DMS 273 (cell line): Measurements from ENCODE around the gene HERPUD2.

Experiments used
- DNase-seq: peaks from one replicate; lab custom pipeline; 2025; ENCODE audit not compliant: unreplicated experiment; lab: John Stamatoyannopoulos, UW

The HERPUD2 gene

GRCh38 chr7:35694784-35695472, at the start of gene HERPUD2:
Gene HERPUD2 (minus strand): TSS chr7:35695135. CDS start chr7:35694330, 805 bp downstream.
- peak; percentile 97 for DNase-seq

GRCh38 chr7:35738889-35739288, 44.0 kb upstream of the HERPUD2 start:
- no peak for DNase-seq

GRCh38 chr7:35736725-35737124, 41.8 kb upstream of the HERPUD2 start:
- DNase-seq: no peak

GRCh38 chr7:35735396-35735795, 40.5 kb upstream of the HERPUD2 start:
- DNase-seq: no peak

- DNase-seq: peak; percentile 51
These were observed 39.1 kb upstream of the HERPUD2 start for GRCh38 chr7:35734001-35734483.

- no peak for DNase-seq
These were observed 36.4 kb upstream of the HERPUD2 start for GRCh38 chr7:35731349-35731748.

- DNase-seq: no peak
These were observed 34.3 kb upstream of the HERPUD2 start for GRCh38 chr7:35729061-35729783.

GRCh38 chr7:35728412-35729060, 33.6 kb upstream of the HERPUD2 start:
- DNase-seq: no peak

GRCh38 chr7:35727571-35727970, 32.6 kb upstream of the HERPUD2 start:
- no peak for DNase-seq

GRCh38 chr7:35726654-35727053, 31.7 kb upstream of the HERPUD2 start:
- DNase-seq: no peak

GRCh38 chr7:35725280-35725680, 30.3 kb upstream of the HERPUD2 start:
- no peak for DNase-seq

GRCh38 chr7:35723011-35723410, 28.1 kb upstream of the HERPUD2 start:
- DNase-seq: no peak

- no peak for DNase-seq
These were observed 27.3 kb upstream of the HERPUD2 start for GRCh38 chr7:35722054-35722849.

GRCh38 chr7:35721288-35721687, 26.4 kb upstream of the HERPUD2 start:
- no peak for DNase-seq

- no peak for DNase-seq
These were observed 25.9 kb upstream of the HERPUD2 start for GRCh38 chr7:35720849-35721248.

GRCh38 chr7:35720032-35720431, 25.1 kb upstream of the HERPUD2 start:
- DNase-seq: no peak

GRCh38 chr7:35718047-35718446, 23.1 kb upstream of the HERPUD2 start:
- DNase-seq: no peak

GRCh38 chr7:35717516-35717915, 22.6 kb upstream of the HERPUD2 start:
- DNase-seq: no peak

- DNase-seq: no peak
These were observed 22.1 kb upstream of the HERPUD2 start for GRCh38 chr7:35717013-35717412.

GRCh38 chr7:35716038-35716803, 21.3 kb upstream of the HERPUD2 start:
- DNase-seq: peak; percentile 92
